Uterus (tissue), 4 donors: ENCODE measurements around the gene ZNF536. TPM values are rescaled to one million over a fixed set of nuclear protein-coding genes. Genes with fewer than 3 reads are reported as not detected.

Experiments
- DNase-seq, 2 donors: peaks; one replicate each; pipeline ENCODE4 v3.0.0-alpha.2; 2019 to 2020
- H3K27ac ChIP-seq, 2 donors: fragments of 200-600 bp; sonication (generic); 1 replicate in 1 of 2; 2 replicates in 1 of 2; pipeline ENCODE4 v1.5.1; 2016 to 2018
- H3K27me3 ChIP-seq, 2 donors: fragments of 200-600 bp; sonication (generic); one replicate each; pipeline ENCODE4 v1.5.1; 2018 to 2019; ENCODE audit warnings: control low read depth in 1 of 2
- H3K36me3 ChIP-seq, 2 donors: fragments of 200-600 bp; sonication (generic); one replicate each; pipeline ENCODE4 v1.5.1; 2019; ENCODE audit warnings: control low read depth in 1 of 2
- H3K4me1 ChIP-seq, 2 donors: fragments of 200-600 bp; sonication (generic); one replicate each; pipeline ENCODE4 v1.5.1; 2018 to 2019; ENCODE audit warnings: control low read depth in 1 of 2
- H3K4me3 ChIP-seq, 2 donors: fragments of 200-600 bp; sonication (generic); 1 replicate in 1 of 2; 2 replicates in 1 of 2; pipeline ENCODE4 v1.5.1; 2018 to 2019; ENCODE audit warnings: mild to moderate bottlenecking in 1 of 2
- H3K9me3 ChIP-seq, 2 donors: fragments of 200-600 bp; sonication (generic); one replicate each; pipeline ENCODE4 v1.5.1; 2019; ENCODE audit warnings: control low read depth in 1 of 2
- POLR2A ChIP-seq, 2 donors: fragments of 450-650 bp; IDR thresholded peaks; one replicate each; pipeline ENCODE4 v1.6.1; 2016; ENCODE audit warnings: antibody characterized with exemption in 2 of 2, mild to moderate bottlenecking in 1 of 2, moderate library complexity in 1 of 2
- intact Hi-C: fragments of 100-400 bp; cut with DNase I; formaldehyde crosslinking; loops from one replicate; pipeline ENCODE4 v1.15.1; 2023; ENCODE audit warnings: low total_unique reads
- total RNA-seq, 4 donors: library from RNA; depleted of rRNA in 3 of 4; stranded (reverse); fragments of >200 nt in 3 of 4; gene quantifications; one replicate each; pipeline versions ENCODE4 v1.1.0 to v1.2.4, GENCODE V29; 2014 to 2023
- TF ChIP-seq, protein P1 (sequence below), 4 experiments: fragments of 200-600 bp in 2 of 4; fragments of 450-650 bp in 2 of 4; sonication (generic) in 2 of 4; IDR thresholded peaks; one replicate each; pipeline ENCODE4 v1.5.1; 2016 to 2019; ENCODE audit warnings: antibody characterized with exemption in 4 of 4, mild to moderate bottlenecking in 2 of 4, moderate library complexity in 1 of 4
- donor health status: DM: yes; HTN: yes; CAD: no.

The ZNF536 gene
- total RNA-seq, 4 donors from 2014 or later = 0.67 to 3.3 (median 2.8) TPM; not detected in 1

GRCh38 chr19:30536975-30537374 is 164.8 kb downstream of the ZNF536 start:
- H3K4me1 ChIP-seq = no peaks in the 10 kb centered on the region
- no peaks in the 10 kb centered on the region for H3K9me3 ChIP-seq
- no peak overlapping the region for H3K27ac ChIP-seq
- H3K36me3 ChIP-seq = no peaks in the 10 kb centered on the region
- TF ChIP-seq, protein P1, sequence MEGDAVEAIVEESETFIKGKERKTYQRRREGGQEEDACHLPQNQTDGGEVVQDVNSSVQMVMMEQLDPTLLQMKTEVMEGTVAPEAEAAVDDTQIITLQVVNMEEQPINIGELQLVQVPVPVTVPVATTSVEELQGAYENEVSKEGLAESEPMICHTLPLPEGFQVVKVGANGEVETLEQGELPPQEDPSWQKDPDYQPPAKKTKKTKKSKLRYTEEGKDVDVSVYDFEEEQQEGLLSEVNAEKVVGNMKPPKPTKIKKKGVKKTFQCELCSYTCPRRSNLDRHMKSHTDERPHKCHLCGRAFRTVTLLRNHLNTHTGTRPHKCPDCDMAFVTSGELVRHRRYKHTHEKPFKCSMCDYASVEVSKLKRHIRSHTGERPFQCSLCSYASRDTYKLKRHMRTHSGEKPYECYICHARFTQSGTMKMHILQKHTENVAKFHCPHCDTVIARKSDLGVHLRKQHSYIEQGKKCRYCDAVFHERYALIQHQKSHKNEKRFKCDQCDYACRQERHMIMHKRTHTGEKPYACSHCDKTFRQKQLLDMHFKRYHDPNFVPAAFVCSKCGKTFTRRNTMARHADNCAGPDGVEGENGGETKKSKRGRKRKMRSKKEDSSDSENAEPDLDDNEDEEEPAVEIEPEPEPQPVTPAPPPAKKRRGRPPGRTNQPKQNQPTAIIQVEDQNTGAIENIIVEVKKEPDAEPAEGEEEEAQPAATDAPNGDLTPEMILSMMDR (IDR thresholded peaks at IDR 0.05) = no peak
- no peak for TF ChIP-seq POLR2A (IDR thresholded peaks at IDR 0.05)
- DNase-seq = no peak
- no peaks in the 10 kb centered on the region for H3K27me3 ChIP-seq
- H3K4me3 ChIP-seq = no peak overlapping the region
- intact Hi-C loops = no loop called here

DNA sequence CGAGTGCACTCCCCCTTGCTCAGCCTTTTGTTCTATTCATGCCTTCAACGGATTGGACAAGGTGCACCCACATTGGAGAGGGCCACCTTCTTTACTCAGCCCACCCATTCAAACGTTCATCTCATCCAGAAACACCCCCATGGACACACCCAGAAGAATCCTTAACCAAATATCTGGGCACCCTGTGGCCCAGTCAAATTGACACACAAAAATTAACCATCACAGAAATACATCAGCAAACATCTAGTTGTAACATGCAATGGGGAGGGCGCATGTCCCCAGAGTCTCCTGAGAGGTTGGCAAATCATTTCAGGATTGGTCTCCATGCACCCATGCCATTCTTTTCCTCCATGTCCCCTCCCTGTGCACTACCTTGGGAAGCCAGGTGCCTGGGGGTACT is 167.1 kb downstream of the ZNF536 start:
- intact Hi-C loops = no loop called here
- H3K4me3 ChIP-seq = no peak overlapping the region
- H3K27ac ChIP-seq = no peak overlapping the region
- no peak for DNase-seq
- no peaks in the 10 kb centered on the region for H3K27me3 ChIP-seq
- TF ChIP-seq POLR2A (IDR thresholded peaks at IDR 0.05) = no peak
- TF ChIP-seq, protein P1 (IDR thresholded peaks at IDR 0.05) = no peak
- no peaks in the 10 kb centered on the region for H3K4me1 ChIP-seq
- H3K9me3 ChIP-seq = no peaks in the 10 kb centered on the region
- no peaks in the 10 kb centered on the region for H3K36me3 ChIP-seq

DNA sequence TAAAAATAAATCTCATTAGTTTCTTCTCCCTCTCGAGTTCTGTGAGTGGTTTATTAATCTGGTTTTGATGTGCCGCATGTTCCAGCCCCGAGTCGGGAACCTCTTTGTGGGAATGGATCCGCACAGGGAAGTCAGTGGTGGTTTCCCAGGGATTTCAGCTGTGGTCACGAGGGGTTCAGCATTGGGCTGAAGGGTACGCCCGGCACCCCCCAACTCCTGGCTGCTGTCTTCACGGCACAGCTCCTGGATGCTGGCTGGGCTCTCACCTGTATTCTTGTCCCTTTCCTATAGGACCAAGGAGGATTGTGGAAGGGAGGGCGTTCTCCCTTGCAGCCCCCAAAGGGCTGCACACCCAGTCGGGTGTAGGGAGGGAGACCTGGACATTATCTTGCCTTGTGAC is 167.8 kb downstream of the ZNF536 start:
- H3K27me3 ChIP-seq = no peaks in the 10 kb centered on the region
- H3K9me3 ChIP-seq = no peaks in the 10 kb centered on the region
- no peak overlapping the region for H3K27ac ChIP-seq
- H3K4me1 ChIP-seq = no peaks in the 10 kb centered on the region
- H3K36me3 ChIP-seq = no peaks in the 10 kb centered on the region
- TF ChIP-seq, protein P1 (IDR thresholded peaks at IDR 0.05) = no peak
- TF ChIP-seq POLR2A (IDR thresholded peaks at IDR 0.05) = no peak
- no peak for DNase-seq
- H3K4me3 ChIP-seq = no peak overlapping the region
- intact Hi-C loops = no loop called here

GRCh38 chr19:30540761-30541160 is 168.6 kb downstream of the ZNF536 start:
- DNase-seq = no peak
- no peaks in the 10 kb centered on the region for H3K4me1 ChIP-seq
- H3K27ac ChIP-seq = no peak overlapping the region
- no peak for TF ChIP-seq POLR2A (IDR thresholded peaks at IDR 0.05)
- TF ChIP-seq, protein P1 (IDR thresholded peaks at IDR 0.05) = no peak
- H3K36me3 ChIP-seq = no peaks in the 10 kb centered on the region
- intact Hi-C loops = no loop called here
- no peak overlapping the region for H3K4me3 ChIP-seq
- no peaks in the 10 kb centered on the region for H3K9me3 ChIP-seq
- H3K27me3 ChIP-seq = no peaks in the 10 kb centered on the region

DNA sequence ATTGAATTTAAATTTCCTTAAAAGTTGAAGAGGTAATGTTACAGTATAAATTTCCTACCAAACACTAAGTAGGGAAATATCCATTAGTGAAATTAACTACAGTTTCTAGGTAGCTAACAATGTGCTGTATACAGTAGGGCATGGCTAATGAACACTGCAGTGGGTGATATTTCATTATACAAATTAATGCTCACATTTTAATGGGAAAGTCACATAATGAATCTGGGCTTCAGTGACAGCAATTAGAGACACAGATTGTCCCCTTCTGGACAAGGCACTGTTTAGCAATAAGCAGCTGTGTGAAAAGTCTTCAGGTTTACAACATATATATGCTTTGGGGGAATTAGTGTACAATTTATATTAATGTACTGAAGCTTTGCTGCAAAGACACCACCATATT is 169.4 kb downstream of the ZNF536 start:
- TF ChIP-seq, protein P1 (IDR thresholded peaks at IDR 0.05) = no peak
- TF ChIP-seq POLR2A (IDR thresholded peaks at IDR 0.05) = no peak
- H3K4me3 ChIP-seq = no peak overlapping the region
- no peaks in the 10 kb centered on the region for H3K9me3 ChIP-seq
- no peak for DNase-seq
- intact Hi-C loops = no loop called here
- H3K4me1 ChIP-seq = no peaks in the 10 kb centered on the region
- H3K27me3 ChIP-seq = no peaks in the 10 kb centered on the region
- H3K36me3 ChIP-seq = no peaks in the 10 kb centered on the region
- no peak overlapping the region for H3K27ac ChIP-seq
